H9 (cell line): ENCODE results near the gene ZDHHC1. TPM values are rescaled to one million over a fixed set of nuclear protein-coding genes. Genes with fewer than 3 reads are reported as not detected.

Experiments used
- DNase-seq: peaks from one replicate; pipeline ENCODE4 v3.0.0-alpha.2; 2017
- H2AFZ ChIP-seq: one replicate; pipeline ENCODE4 v1.6.1; 2013; ENCODE audit warnings: mild to moderate bottlenecking, low read length, control low read depth, moderate library complexity
- H2AK5ac ChIP-seq: 2 replicates; pipeline ENCODE4 v1.6.1; 2013; ENCODE audit warnings: low read length, control low read depth, mixed read lengths; ENCODE audit not compliant: insufficient read length
- H2BK120ac ChIP-seq: one replicate; pipeline ENCODE4 v1.6.1; 2013; ENCODE audit warnings: low read depth, mild to moderate bottlenecking, low read length, control low read depth, inconsistent platforms; ENCODE audit not compliant: poor library complexity, severe bottlenecking
- H2BK12ac ChIP-seq: 2 replicates; pipeline ENCODE4 v1.6.1; 2013; ENCODE audit warnings: low read length, control low read depth, mixed read lengths, low read depth; ENCODE audit not compliant: insufficient read length
- H2BK15ac ChIP-seq: 2 replicates; pipeline ENCODE4 v1.6.1; 2013; ENCODE audit warnings: low read depth, low read length, control low read depth
- H2BK20ac ChIP-seq: one replicate; pipeline ENCODE4 v1.6.1; 2013; ENCODE audit warnings: low read depth, mild to moderate bottlenecking, low read length, control low read depth, inconsistent platforms; ENCODE audit not compliant: poor library complexity, severe bottlenecking
- H2BK5ac ChIP-seq: 2 replicates; pipeline ENCODE4 v1.6.1; 2013; ENCODE audit warnings: low read length, control low read depth, mixed read lengths; ENCODE audit not compliant: insufficient read length
- H3K14ac ChIP-seq: 2 replicates; pipeline ENCODE4 v1.6.1; 2013; ENCODE audit warnings: low read length, control low read depth; ENCODE audit not compliant: insufficient read depth
- H3K18ac ChIP-seq: 2 replicates; pipeline ENCODE4 v1.6.1; 2013; ENCODE audit warnings: low read depth, mild to moderate bottlenecking, mixed read lengths, low read length, control low read depth; ENCODE audit not compliant: insufficient read length
- H3K23ac ChIP-seq: 2 replicates; pipeline ENCODE4 v1.6.1; 2013; ENCODE audit warnings: low read length, control low read depth, mixed read lengths, low read depth; ENCODE audit not compliant: insufficient read length
- H3K23me2 ChIP-seq: 2 replicates; pipeline ENCODE4 v1.6.1; 2013; ENCODE audit warnings: low read depth, mild to moderate bottlenecking, mixed read lengths, low read length, control low read depth; ENCODE audit not compliant: insufficient read length, poor library complexity, severe bottlenecking
- H3K27ac ChIP-seq: 2 replicates; pipeline ENCODE4 v1.5.1; 2013; ENCODE audit warnings: low read length, control low read depth, mixed read lengths, low read depth; ENCODE audit not compliant: insufficient read length
- H3K27me3 ChIP-seq: 2 replicates; pipeline ENCODE4 v1.6.1; 2013; ENCODE audit warnings: low read length, control low read depth, inconsistent platforms; ENCODE audit not compliant: insufficient read depth
- H3K4ac ChIP-seq: 2 replicates; pipeline ENCODE4 v1.6.1; 2013; ENCODE audit warnings: low read depth, mild to moderate bottlenecking, control low read depth, inconsistent platforms, low read length, moderate library complexity
- H3K4me1 ChIP-seq: 2 replicates; pipeline ENCODE4 v1.6.1; 2013; ENCODE audit warnings: low read length, control low read depth, inconsistent platforms; ENCODE audit not compliant: insufficient read depth
- H3K4me2 ChIP-seq: 2 replicates; pipeline ENCODE4 v1.6.1; 2013; ENCODE audit warnings: low read length, control low read depth, mixed read lengths; ENCODE audit not compliant: insufficient read length, insufficient read depth
- H3K56ac ChIP-seq: 2 replicates; pipeline ENCODE4 v1.6.1; 2013; ENCODE audit warnings: low read depth, mild to moderate bottlenecking, mixed read lengths, low read length, control low read depth; ENCODE audit not compliant: insufficient read length
- H3K79me1 ChIP-seq: 2 replicates; pipeline ENCODE4 v1.6.1; 2013; ENCODE audit warnings: low read depth, mild to moderate bottlenecking, moderate library complexity, low read length, control low read depth, inconsistent platforms; ENCODE audit not compliant: insufficient read depth, poor library complexity, severe bottlenecking
- H3K79me2 ChIP-seq: 2 replicates; pipeline ENCODE4 v1.6.1; 2013; ENCODE audit warnings: low read length, control low read depth, inconsistent platforms; ENCODE audit not compliant: insufficient read depth
- H3K9ac ChIP-seq: 2 replicates; pipeline ENCODE4 v1.6.1; 2013; ENCODE audit warnings: low read length, control low read depth, mixed read lengths; ENCODE audit not compliant: insufficient read length; ENCODE audit errors: extremely low read depth
- H3K9me3 ChIP-seq: one replicate; pipeline ENCODE4 v1.6.1; 2013; ENCODE audit warnings: low read depth, low read length, inconsistent platforms; ENCODE audit not compliant: control insufficient read depth
- H3T11ph ChIP-seq: one replicate; pipeline ENCODE4 v1.6.1; 2013; ENCODE audit warnings: mild to moderate bottlenecking, low read length, control low read depth, inconsistent platforms
- H4K20me1 ChIP-seq: one replicate; pipeline ENCODE4 v1.6.1; 2013; ENCODE audit not compliant: control insufficient read depth, insufficient read length, insufficient read depth
- H4K5ac ChIP-seq: 2 replicates; pipeline ENCODE4 v1.6.1; 2013; ENCODE audit warnings: low read depth, mild to moderate bottlenecking, mixed read lengths, low read length, control low read depth; ENCODE audit not compliant: insufficient read length
- H4K8ac ChIP-seq: replicated peaks from 2 replicates; pipeline ENCODE4 v1.6.1; 2013; ENCODE audit warnings: low read length, control low read depth, mixed read lengths, low read depth; ENCODE audit not compliant: insufficient read length
- H4K91ac ChIP-seq: 2 replicates; pipeline ENCODE4 v1.6.1; 2013; ENCODE audit warnings: low read depth, mild to moderate bottlenecking, moderate library complexity, mixed read lengths, low read length, control low read depth; ENCODE audit not compliant: insufficient read length
- H3K27ac Mint-ChIP-seq, 3 experiments: 2 replicates in 2 of 3; 3 replicates in 1 of 3; pipeline ENCODE4 v1.8.0; 2020 to 2021; ENCODE audit warnings: mixed read lengths in 3 of 3, mild to moderate bottlenecking in 1 of 3, moderate library complexity in 1 of 3
- H3K27me3 Mint-ChIP-seq: 2 replicates; pipeline ENCODE4 v1.8.0; 2021; ENCODE audit warnings: low read depth, mild to moderate bottlenecking, moderate library complexity, mixed read lengths
- H3K36me3 Mint-ChIP-seq, 3 experiments: 2 replicates in 2 of 3; 3 replicates in 1 of 3; pipeline ENCODE4 v1.8.0; 2020 to 2021; ENCODE audit warnings: low read depth in 3 of 3, mixed read lengths in 3 of 3; ENCODE audit not compliant: insufficient read depth in 1 of 3
- H3K4me1 Mint-ChIP-seq, 2 experiments: 2 replicates each; pipeline ENCODE4 v1.8.0; 2020; ENCODE audit warnings: mixed read lengths in 2 of 2
- H3K4me3 Mint-ChIP-seq, 2 experiments: 2 replicates in 1 of 2; 3 replicates in 1 of 2; pipeline ENCODE4 v1.8.0; 2020 to 2021; ENCODE audit warnings: mild to moderate bottlenecking in 2 of 2, mixed read lengths in 2 of 2, moderate library complexity in 1 of 2
- H3K9me3 Mint-ChIP-seq, 2 experiments: 2 replicates in 1 of 2; 3 replicates in 1 of 2; pipeline ENCODE4 v1.8.0; 2020; ENCODE audit warnings: mild to moderate bottlenecking in 2 of 2, mixed read lengths in 2 of 2, moderate library complexity in 1 of 2
- CTCF ChIP-seq: fragments of 200-600 bp; sonication (generic); conservative IDR thresholded peaks from 3 replicates; pipeline ENCODE4 v1.8.0; 2021; ENCODE audit warnings: antibody characterized with exemption, mild to moderate bottlenecking
- WGBS: extraction: QIAGEN DNeasy Blood & Tissue Kit; methylation state at CpG from one replicate; pipeline ENCODE4 v1.1.7; 2013; ENCODE audit warnings: missing lambda C conversion rate, low lambda C conversion rate, mixed read lengths; ENCODE audit not compliant: insufficient read length; ENCODE audit errors: extremely low coverage; 5-methylcytosine and 5-hydroxymethylcytosine counted together
- total RNA-seq: library from RNA; stranded (reverse); gene quantifications from 2 replicates; pipeline ENCODE4 v1.2.1, GENCODE V29; 2021

Gene ZDHHC1
- total RNA-seq, 1 experiment from 2014 or later = 3.7 TPM

DNA sequence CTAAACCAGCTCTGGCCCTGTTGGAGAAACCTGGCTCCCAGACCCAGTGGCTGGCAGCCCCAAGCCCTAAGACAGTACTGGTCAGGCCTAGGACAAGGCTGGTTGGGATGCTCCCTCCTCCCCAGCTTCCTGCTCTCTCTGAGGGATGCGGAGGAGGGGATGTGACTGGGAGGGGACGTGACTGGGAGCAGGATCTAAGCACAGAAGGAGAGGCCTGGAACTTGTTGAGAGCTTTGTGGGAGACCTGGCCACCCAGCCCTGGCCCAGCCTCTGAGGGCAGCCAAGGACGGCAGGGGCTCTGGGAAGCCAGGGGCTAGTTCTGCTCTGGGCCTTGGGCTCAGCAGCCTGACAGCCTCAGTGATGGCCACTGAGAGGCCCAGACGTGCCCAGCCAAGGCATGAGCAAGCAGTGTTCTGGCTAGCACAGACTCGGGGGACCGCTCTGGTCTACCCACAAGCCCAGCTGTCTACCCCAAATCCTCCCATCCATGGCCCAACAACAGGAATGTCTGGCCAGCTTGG lies 41.9 kb upstream of the ZDHHC1 start:
- no peak overlapping the region for H2BK5ac ChIP-seq
- H2AK5ac ChIP-seq = no peak overlapping the region
- H3K27ac ChIP-seq = no peak overlapping the region
- no peak for DNase-seq
- Mint-ChIP-seq H3K4me1 (peaks cover 7 to 10% of the 10 kb centered on the region in 2 experiments), H3K4me3 (no peak overlapping the region), H3K9me3 (no peaks in the 10 kb centered on the region), H3K27me3 (no peaks in the 10 kb centered on the region), H3K36me3 (peaks cover 0 to 2% (median 1%) of the 10 kb centered on the region in 3 experiments; a peak in 3 of 7 replicates), H3K27ac (peak overlapping the region in 1 of 3 experiments; percentile 27; a peak in 1 of 7 replicates)
- H3K9ac ChIP-seq = no peak overlapping the region
- no peak overlapping the region for H3K18ac ChIP-seq
- H3K79me1 ChIP-seq = no peaks in the 10 kb centered on the region
- H3K27me3 ChIP-seq = no peaks in the 10 kb centered on the region
- H3T11ph ChIP-seq = no peak overlapping the region
- no peaks in the 10 kb centered on the region for H3K23me2 ChIP-seq
- no peak overlapping the region for H2AFZ ChIP-seq
- no peak overlapping the region for H3K23ac ChIP-seq
- H3K56ac ChIP-seq = no peak overlapping the region
- H3K4ac ChIP-seq = no peak overlapping the region
- H2BK12ac ChIP-seq = no peak overlapping the region
- no peaks in the 10 kb centered on the region for H4K20me1 ChIP-seq
- no CpG with 5 or more reads among the region's 6 CpGs for WGBS
- no peak overlapping the region for H3K4me2 ChIP-seq
- no peak overlapping the region for H4K5ac ChIP-seq
- H4K8ac ChIP-seq = no peak overlapping the region
- H2BK15ac ChIP-seq = no peak overlapping the region
- H3K9me3 ChIP-seq = no peaks in the 10 kb centered on the region
- no peak overlapping the region for H2BK20ac ChIP-seq
- no peaks in the 10 kb centered on the region for H3K79me2 ChIP-seq
- no peak overlapping the region for H4K91ac ChIP-seq
- no peak overlapping the region; the same call in 1 of the 2 replicates for H3K14ac ChIP-seq
- H2BK120ac ChIP-seq = no peak overlapping the region
- TF ChIP-seq CTCF = no peak
- H3K4me1 ChIP-seq = no peaks in the 10 kb centered on the region
